HG02588 (cell line): ENCODE measurements around the gene PIK3R3.
"Not testable (repeated sequence)": the region's sequence is repeated elsewhere in the genome, so short reads cannot be mapped to it uniquely, and the experiment has no call there.

Source experiments
- ATAC-seq: cut with Tn5 transposase; IDR thresholded peaks from one replicate; pipeline ENCODE4 v1.9.1; 2021; ENCODE audit warnings: mild to moderate bottlenecking, moderate library complexity; ENCODE audit not compliant: unreplicated experiment

PIK3R3 gene

GRCh38 chr1:46072975-46073374, 59.5 kb downstream of the PIK3R3 start:
- ATAC-seq: no peak

GRCh38 chr1:46070164-46070814, 62.1 kb downstream of the PIK3R3 start:
- ATAC-seq: no peak

GRCh38 chr1:46068525-46068924, 63.9 kb downstream of the PIK3R3 start:
- no peak for ATAC-seq

GRCh38 chr1:46067652-46068051, 64.8 kb downstream of the PIK3R3 start:
- no peak for ATAC-seq

GRCh38 chr1:46065405-46065804, 67.0 kb downstream of the PIK3R3 start:
- ATAC-seq: no peak

GRCh38 chr1:46064708-46065107, 67.7 kb downstream of the PIK3R3 start:
- ATAC-seq: no peak

GRCh38 chr1:46062651-46063319, 69.6 kb downstream of the PIK3R3 start:
- ATAC-seq: peak; percentile 53

GRCh38 chr1:46061146-46061545, 71.3 kb downstream of the PIK3R3 start:
- ATAC-seq: no peak

GRCh38 chr1:46058936-46059335, 73.5 kb downstream of the PIK3R3 start:
- ATAC-seq: no peak

- ATAC-seq: no peak
Observed at GRCh38 chr1:46057781-46058180, 74.6 kb downstream of the PIK3R3 start.

- ATAC-seq: not testable (repeated sequence)
Observed at GRCh38 chr1:46057215-46057614, 75.2 kb downstream of the PIK3R3 start.

- no peak for ATAC-seq
Observed at GRCh38 chr1:46056325-46056724, 76.1 kb downstream of the PIK3R3 start.

GRCh38 chr1:46053734-46054133, 78.7 kb downstream of the PIK3R3 start:
- ATAC-seq: no peak

GRCh38 chr1:46044116-46044515, 88.3 kb downstream of the PIK3R3 start:
- ATAC-seq: no peak

- ATAC-seq: peak; percentile 77
Observed at GRCh38 chr1:46043458-46044017, 88.9 kb downstream of the PIK3R3 start.

GRCh38 chr1:46041974-46042373, 90.5 kb downstream of the PIK3R3 start:
- no peak for ATAC-seq

GRCh38 chr1:46041551-46041950, 90.9 kb downstream of the PIK3R3 start:
- no peak for ATAC-seq

GRCh38 chr1:46039571-46040052, 92.8 kb downstream of the PIK3R3 start:
- no peak for ATAC-seq

- ATAC-seq: peak; percentile 43
Observed at GRCh38 chr1:46036894-46037839, 95.3 kb downstream of the PIK3R3 start.

GRCh38 chr1:46034601-46035516, 97.6 kb downstream of the PIK3R3 start:
- ATAC-seq: no peak
